Measurements from ENCODE around the gene MAP3K5. TPM values are rescaled to one million over a fixed set of nuclear protein-coding genes. Genes with fewer than 3 reads are reported as not detected.
"Not testable (repeated sequence)": the region's sequence is repeated elsewhere in the genome, so short reads cannot be mapped to it uniquely, and the experiment has no call there.

MAP3K5 gene
- total RNA-seq, 1 experiment from 2014 or later: 2.1 TPM

- ChIA-PET POLR2A (no interaction called here), CTCF (no interaction called here)
- Mint-ChIP-seq H3K27me3 (ENCODE audit: insufficient read depth, unreplicated experiment) (no peaks in the 10 kb centered on the region), H3K27ac (ENCODE audit: unreplicated experiment) (no peak overlapping the region), H3K4me3 (ENCODE audit: unreplicated experiment) (no peak overlapping the region), H3K9me3 (ENCODE audit: unreplicated experiment) (no peaks in the 10 kb centered on the region), H3K36me3 (ENCODE audit: insufficient read depth, unreplicated experiment) (peaks cover 4% of the 10 kb centered on the region), H3K4me1 (ENCODE audit: low read depth, unreplicated experiment) (no peaks in the 10 kb centered on the region)
- BruUV-seq (replicated peaks): no TSS peak
- no peak for DNase-seq
- TF ChIP-seq, protein P1, sequence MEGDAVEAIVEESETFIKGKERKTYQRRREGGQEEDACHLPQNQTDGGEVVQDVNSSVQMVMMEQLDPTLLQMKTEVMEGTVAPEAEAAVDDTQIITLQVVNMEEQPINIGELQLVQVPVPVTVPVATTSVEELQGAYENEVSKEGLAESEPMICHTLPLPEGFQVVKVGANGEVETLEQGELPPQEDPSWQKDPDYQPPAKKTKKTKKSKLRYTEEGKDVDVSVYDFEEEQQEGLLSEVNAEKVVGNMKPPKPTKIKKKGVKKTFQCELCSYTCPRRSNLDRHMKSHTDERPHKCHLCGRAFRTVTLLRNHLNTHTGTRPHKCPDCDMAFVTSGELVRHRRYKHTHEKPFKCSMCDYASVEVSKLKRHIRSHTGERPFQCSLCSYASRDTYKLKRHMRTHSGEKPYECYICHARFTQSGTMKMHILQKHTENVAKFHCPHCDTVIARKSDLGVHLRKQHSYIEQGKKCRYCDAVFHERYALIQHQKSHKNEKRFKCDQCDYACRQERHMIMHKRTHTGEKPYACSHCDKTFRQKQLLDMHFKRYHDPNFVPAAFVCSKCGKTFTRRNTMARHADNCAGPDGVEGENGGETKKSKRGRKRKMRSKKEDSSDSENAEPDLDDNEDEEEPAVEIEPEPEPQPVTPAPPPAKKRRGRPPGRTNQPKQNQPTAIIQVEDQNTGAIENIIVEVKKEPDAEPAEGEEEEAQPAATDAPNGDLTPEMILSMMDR (IDR thresholded peaks at IDR 0.05; ENCODE audit: insufficient read depth in 1 of 2, low read depth in 1 of 2, low read length in 1 of 2, severe bottlenecking in 1 of 2, unreplicated experiment in 1 of 2): no peak
- no peaks in the 10 kb centered on the region for H3K36me3 ChIP-seq (ENCODE audit: control insufficient read depth, insufficient read depth, low read length)
- no peak overlapping the region for H3K4me3 ChIP-seq (ENCODE audit: low read depth, low read length)
- intact Hi-C loops (cut with micrococcal nuclease; ENCODE audit: unreplicated experiment): no loop called here
- no peaks in the 10 kb centered on the region for H3K4me1 ChIP-seq
- H3K9me3 ChIP-seq: no peaks in the 10 kb centered on the region
- no peaks in the 10 kb centered on the region for H3K27me3 ChIP-seq (replicated peaks; ENCODE audit: control insufficient read depth, insufficient read depth, low read length)
Observed at GRCh38 chr6:136587527-136587926, 204.8 kb downstream of the MAP3K5 start.

GRCh38 chr6:136586295-136586694, 206.0 kb downstream of the MAP3K5 start:
- H3K36me3 Mint-ChIP-seq (ENCODE audit: insufficient read depth, unreplicated experiment): peaks cover 4% of the 10 kb centered on the region
- no peaks in the 10 kb centered on the region for H3K9me3 Mint-ChIP-seq (ENCODE audit: unreplicated experiment)
- H3K4me1 ChIP-seq: no peaks in the 10 kb centered on the region
- H3K27ac Mint-ChIP-seq (ENCODE audit: unreplicated experiment): no peak overlapping the region
- H3K27me3 Mint-ChIP-seq (ENCODE audit: insufficient read depth, unreplicated experiment): no peaks in the 10 kb centered on the region
- H3K9me3 ChIP-seq: no peaks in the 10 kb centered on the region
- H3K4me3 ChIP-seq (ENCODE audit: low read depth, low read length): no peak overlapping the region
- BruUV-seq (replicated peaks): no TSS peak
- intact Hi-C loops (cut with micrococcal nuclease; ENCODE audit: unreplicated experiment): no loop called here
- ChIA-PET POLR2A (no interaction called here), CTCF (no interaction called here)
- no peak overlapping the region for H3K4me3 Mint-ChIP-seq (ENCODE audit: unreplicated experiment)
- no peak for DNase-seq
- TF ChIP-seq, protein P1 (IDR thresholded peaks at IDR 0.05; ENCODE audit: insufficient read depth in 1 of 2, low read depth in 1 of 2, low read length in 1 of 2, severe bottlenecking in 1 of 2, unreplicated experiment in 1 of 2): no peak
- no peaks in the 10 kb centered on the region for H3K36me3 ChIP-seq (ENCODE audit: control insufficient read depth, insufficient read depth, low read length)
- H3K4me1 Mint-ChIP-seq (ENCODE audit: low read depth, unreplicated experiment): no peaks in the 10 kb centered on the region
- no peaks in the 10 kb centered on the region for H3K27me3 ChIP-seq (replicated peaks; ENCODE audit: control insufficient read depth, insufficient read depth, low read length)

GRCh38 chr6:136585523-136585922, 206.8 kb downstream of the MAP3K5 start:
- H3K9me3 Mint-ChIP-seq (ENCODE audit: unreplicated experiment); H3K36me3 ChIP-seq (ENCODE audit: control insufficient read depth, insufficient read depth, low read length); H3K9me3 ChIP-seq; H3K4me3 ChIP-seq (ENCODE audit: low read depth, low read length); H3K4me1 ChIP-seq; DNase-seq; BruUV-seq (replicated peaks); H3K4me3 Mint-ChIP-seq (ENCODE audit: unreplicated experiment); H3K36me3 Mint-ChIP-seq (ENCODE audit: insufficient read depth, unreplicated experiment); intact Hi-C loops (cut with micrococcal nuclease; ENCODE audit: unreplicated experiment); H3K4me1 Mint-ChIP-seq (ENCODE audit: low read depth, unreplicated experiment); H3K27ac Mint-ChIP-seq (ENCODE audit: unreplicated experiment); POLR2A ChIA-PET; H3K27me3 ChIP-seq (replicated peaks; ENCODE audit: control insufficient read depth, insufficient read depth, low read length); H3K27me3 Mint-ChIP-seq (ENCODE audit: insufficient read depth, unreplicated experiment): not testable (repeated sequence)
- CTCF ChIA-PET: interaction anchor here (0.6 kb wide), 1 partner anchor 73 kb away, joined by 5 read pairs; no protein-coding TSS in a partner anchor

GRCh38 chr6:136584290-136584689, 208.0 kb downstream of the MAP3K5 start:
- H3K4me1 ChIP-seq; POLR2A ChIA-PET; H3K27me3 Mint-ChIP-seq (ENCODE audit: insufficient read depth, unreplicated experiment); BruUV-seq (replicated peaks); H3K27me3 ChIP-seq (replicated peaks; ENCODE audit: control insufficient read depth, insufficient read depth, low read length); H3K36me3 Mint-ChIP-seq (ENCODE audit: insufficient read depth, unreplicated experiment); H3K4me3 Mint-ChIP-seq (ENCODE audit: unreplicated experiment); CTCF ChIA-PET; H3K4me1 Mint-ChIP-seq (ENCODE audit: low read depth, unreplicated experiment); H3K4me3 ChIP-seq (ENCODE audit: low read depth, low read length); H3K9me3 Mint-ChIP-seq (ENCODE audit: unreplicated experiment); H3K9me3 ChIP-seq; DNase-seq; intact Hi-C loops (cut with micrococcal nuclease; ENCODE audit: unreplicated experiment); H3K27ac Mint-ChIP-seq (ENCODE audit: unreplicated experiment); H3K36me3 ChIP-seq (ENCODE audit: control insufficient read depth, insufficient read depth, low read length): not testable (repeated sequence)
